Activated CD4-positive, alpha-beta T cell treated with anti-CD3 and anti-CD28 coated beads, Interleukin-10, Interleukin-2, amounts not matched to agents 100 ng/mL and 50 ng/mL, durations not matched to agents 16 hours and 8 hours (primary cell): ENCODE measurements around the gene SLC25A20.
A peak's percentile ranks its signal among the peaks of the same experiment; 100 is the strongest.

Source experiments
- DNase-seq: peaks from one replicate; pipeline ENCODE4 v3.0.0-alpha.2; 2020

SLC25A20 gene

DNA sequence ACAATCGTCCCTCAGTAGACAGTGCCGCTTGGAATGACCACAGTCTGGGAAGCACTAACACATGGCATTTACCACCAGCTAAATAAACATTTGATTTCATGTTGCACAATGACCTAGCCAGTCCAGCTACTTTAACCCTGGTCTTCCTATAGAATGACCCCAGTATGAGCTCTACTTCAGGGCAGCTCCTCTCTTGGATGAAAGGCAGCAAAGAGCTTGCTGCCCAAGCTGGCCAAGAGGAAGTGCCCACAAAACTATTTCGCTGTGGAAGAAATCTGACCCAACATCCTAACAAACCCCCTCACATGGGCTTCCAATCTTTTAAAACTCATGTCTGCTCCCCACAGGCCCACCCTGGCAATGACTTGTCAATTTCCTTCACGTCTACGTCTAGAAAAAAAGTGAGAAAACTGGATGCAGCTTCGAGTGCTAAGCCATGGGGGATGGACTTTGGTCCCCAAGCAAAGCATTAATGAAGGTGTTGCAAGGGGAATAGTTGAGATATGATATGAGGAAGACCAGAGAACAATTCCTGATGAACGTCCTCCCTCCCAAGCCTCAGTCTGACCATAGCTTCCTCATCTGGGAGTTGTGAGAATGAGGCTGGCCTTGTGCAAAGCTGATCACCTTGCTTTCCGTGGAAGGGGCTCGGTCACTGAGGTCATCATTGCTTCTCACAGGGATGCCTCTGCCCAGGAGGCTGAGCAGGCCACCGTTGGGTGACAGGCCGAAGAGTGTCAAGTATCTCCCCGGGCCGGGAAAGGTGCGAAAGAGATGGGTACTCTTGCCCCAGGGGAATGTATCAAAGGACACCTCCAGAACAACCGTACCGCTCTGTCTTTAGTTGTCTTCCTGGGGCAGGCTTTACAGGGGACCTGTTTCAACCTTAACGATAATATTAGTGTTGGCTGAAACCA lies 964 bp downstream of the SLC25A20 start:
- DNase-seq, result peak; percentile 10

GRCh38 chr3:48896936-48897335 lies 1.7 kb downstream of the SLC25A20 start:
- DNase-seq, result no peak

GRCh38 chr3:48894516-48894915 lies 4.2 kb downstream of the SLC25A20 start:
- no peak for DNase-seq

GRCh38 chr3:48891606-48892005 lies 7.1 kb downstream of the SLC25A20 start:
- DNase-seq, result no peak

DNA sequence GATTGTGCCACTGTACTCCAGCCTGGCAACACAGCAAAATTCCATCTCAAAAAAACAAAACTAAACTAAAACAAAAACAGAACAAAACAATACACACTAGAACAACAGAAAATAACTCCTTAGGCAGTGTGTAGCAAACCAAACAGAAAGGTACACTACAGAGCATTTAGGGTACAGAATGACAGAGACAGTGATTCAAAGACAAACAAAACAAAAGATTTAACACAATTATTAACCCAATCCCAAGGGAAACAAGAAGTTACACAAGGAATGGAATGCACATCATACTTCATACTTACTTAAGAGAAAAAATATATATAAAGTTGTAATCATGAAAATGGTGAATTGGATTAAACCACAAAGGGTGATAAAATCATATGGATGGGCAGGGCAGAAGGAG lies 12.9 kb downstream of the SLC25A20 start:
- no peak for DNase-seq

GRCh38 chr3:48881652-48882114 lies 17.0 kb downstream of the SLC25A20 start:
- no peak for DNase-seq

DNA sequence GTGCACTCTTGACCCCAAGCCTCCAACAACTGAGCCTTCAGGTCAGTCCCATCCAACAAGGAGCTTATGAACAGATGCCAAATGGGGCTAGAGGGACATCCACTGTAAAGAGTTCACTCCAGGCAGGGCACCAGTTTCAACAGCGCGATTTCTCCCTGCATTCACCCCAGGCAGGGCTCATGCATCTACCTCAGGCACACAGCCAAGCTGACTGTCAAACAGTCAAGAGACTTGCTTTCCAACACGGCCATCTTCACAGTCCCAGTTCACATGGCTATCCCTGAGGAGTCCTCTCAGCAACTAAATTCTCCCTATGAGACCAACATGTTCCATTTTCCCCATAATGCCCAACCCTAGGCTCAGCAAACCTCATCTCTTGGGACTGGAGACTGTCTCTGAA lies 17.7 kb downstream of the SLC25A20 start:
- DNase-seq, result no peak

DNA sequence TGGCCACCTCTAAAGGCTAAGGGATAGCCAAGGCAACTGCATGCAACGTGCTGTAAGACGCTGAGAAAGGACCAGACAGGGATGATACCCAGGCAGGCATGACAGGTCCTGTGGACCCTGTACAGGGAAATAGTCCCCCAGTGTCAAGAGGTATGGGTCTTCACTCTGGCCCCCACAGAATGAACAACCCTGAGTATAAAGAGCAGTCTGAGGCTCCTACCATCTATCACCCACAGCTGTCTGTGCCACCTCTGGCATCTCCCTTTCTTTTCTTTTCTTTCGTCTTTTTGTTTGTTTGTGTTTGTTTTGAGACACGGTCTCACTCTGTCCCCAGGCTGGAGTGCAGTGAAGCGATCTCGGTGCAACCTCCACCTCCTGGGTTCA lies 18.7 kb downstream of the SLC25A20 start:
- no peak for DNase-seq

DNA sequence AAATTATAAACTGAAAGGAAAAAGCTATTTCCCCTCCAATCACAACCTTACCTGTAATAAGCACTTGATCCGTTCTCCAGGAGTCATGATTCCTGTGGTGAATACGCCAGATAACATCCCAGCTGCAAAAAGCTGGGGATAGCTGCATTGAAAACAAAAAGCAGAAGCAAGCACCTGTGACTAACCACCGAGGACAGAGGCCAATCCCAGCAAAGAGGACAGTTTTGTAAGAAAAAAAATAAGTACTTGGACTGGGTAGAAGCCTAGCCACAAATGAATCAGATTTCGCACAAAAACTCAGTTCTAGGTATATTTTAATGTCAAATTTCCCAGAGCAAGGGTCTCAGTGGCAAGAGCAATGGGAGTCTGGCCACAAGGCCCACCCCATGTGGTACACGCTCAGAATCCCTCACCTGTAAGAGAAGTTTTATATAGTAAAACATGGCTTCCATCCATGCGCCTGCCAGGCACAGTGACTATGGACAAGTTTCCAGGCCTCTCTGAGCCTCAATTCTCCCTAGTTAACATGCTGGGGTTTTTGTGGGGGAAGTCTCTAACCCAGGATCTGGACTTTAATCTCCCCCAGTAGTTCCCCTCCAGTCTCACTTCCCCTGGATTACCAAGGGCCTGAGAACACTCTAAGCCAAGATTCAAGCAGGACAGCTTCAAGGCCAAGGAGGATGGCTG lies 19.2 kb downstream of the SLC25A20 start:
- DNase-seq, result no peak

DNA sequence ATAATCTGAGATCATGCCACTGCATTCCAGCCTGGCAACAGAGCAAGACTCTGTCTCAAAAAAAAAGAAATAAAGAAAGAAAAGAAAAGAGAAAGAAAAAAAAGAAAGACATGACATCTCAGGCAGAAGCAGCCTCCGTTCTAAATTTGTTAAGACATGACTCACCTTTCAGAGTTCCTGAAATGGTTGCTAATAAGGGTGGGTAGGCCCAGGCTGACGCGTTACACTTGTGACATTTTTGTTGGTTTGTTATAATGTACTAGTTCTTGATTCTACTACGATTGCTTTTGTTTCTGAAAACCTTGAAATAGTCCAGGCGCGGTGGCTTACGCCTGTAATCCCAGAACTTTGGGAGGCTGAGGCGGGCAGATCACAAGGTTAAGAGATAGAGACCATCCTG lies 21.0 kb downstream of the SLC25A20 start:
- no peak for DNase-seq

DNA sequence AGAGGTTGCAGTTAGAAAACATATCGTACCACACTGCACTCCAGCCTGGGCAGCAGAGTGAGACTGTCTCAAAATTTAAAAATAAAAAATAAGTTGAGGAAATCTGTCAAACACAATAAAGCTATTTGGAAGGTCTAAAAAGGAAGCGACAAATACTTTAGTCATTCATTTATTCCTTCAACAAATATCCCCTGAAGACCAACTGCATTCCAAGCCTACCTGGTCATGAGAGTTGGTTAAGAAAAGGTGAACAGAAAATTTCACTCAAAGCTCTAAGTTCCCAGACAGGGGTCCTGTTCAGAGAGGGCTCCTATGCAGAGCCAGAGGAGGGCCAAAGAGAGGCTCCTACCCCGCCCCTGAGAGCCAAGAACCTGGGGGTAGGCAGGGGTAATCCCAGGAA lies 35.6 kb downstream of the SLC25A20 start:
- DNase-seq, result no peak

DNA sequence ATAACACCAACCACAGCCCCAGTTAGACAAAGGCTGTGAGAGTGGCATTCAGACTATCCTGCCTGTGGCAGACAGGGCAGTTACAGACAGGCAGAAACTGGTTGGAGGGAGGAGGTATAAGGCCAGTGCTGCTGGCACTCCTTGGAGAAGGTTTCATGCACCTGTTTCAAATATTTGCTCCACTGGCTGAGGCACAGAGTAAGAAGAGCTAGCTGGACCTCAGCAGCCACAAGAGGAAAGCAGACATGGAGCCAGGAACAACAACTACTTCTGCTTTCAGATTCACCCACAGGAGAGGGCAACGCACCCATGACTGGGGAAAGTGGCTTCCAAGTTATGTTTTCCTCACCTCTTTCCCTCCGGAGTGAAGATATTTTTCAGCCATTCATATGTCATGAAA lies 39.5 kb downstream of the SLC25A20 start:
- no peak for DNase-seq

- no peak for DNase-seq
Measured at GRCh38 chr3:48858709-48859108, 40.0 kb downstream of the SLC25A20 start.

GRCh38 chr3:48857641-48858040 lies 41.0 kb downstream of the SLC25A20 start:
- DNase-seq, result no peak

DNA sequence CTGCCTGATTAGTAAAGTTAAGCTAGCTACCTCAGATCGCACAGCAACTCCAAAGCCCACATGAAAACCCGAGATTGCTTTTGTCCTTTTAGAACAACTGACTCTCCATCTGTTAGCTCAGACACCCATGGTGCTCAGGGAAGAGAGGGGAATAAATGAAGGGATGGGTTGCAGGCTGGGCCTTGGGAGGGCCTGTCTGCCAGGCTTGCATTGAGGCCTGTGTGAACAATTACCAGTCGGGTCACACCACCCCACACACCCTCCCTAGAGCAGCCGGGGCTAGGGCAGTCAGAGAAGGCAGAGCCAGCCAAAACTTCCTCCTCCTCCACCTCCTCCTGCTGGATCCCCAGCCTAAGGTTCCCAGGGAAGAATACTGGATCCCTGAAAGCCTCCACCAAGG lies 42.2 kb downstream of the SLC25A20 start:
- DNase-seq, result no peak

GRCh38 chr3:48855681-48856447 lies 42.8 kb downstream of the SLC25A20 start:
- no peak for DNase-seq

GRCh38 chr3:48852151-48852550 lies 46.5 kb downstream of the SLC25A20 start:
- DNase-seq, result no peak

GRCh38 chr3:48851407-48851806 lies 47.3 kb downstream of the SLC25A20 start:
- no peak for DNase-seq

DNA sequence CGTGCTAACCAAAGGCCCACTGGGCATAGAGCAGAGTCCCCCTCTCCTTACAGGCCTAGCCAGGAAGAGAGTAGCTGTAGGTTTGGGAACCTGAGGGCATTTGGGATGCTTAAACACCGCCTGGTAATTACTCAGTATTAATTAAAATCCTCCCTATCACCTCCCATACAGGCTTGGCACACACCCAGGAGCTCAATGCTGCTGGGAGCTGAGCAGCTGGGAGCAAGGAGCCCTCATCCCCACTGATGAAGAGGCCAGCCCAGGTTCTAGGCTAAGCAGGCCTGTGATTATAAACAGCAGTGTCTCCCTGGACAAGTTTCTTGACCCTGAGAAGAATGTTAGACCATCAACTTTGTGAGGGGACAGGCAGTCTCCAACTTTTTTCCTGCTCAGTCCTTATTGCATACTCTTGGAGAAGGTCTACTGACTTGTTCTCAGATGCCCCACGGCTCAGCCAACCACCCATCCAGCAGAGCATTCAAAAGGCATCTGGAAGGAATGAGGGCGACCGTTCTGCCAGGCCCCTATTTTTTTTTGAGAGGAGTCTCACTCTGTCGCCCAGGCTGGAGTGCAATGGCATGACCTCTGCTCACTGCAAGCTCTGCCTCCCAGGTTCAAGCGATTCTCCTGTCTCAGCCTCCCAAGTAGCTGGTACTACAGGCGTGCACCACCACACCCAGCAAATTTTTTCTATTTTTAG lies 49.7 kb downstream of the SLC25A20 start:
- no peak for DNase-seq

- DNase-seq, result peak; percentile 89
Measured at GRCh38 chr3:48847504-48848423, 50.9 kb downstream of the SLC25A20 start, which contains the start of gene PRKAR2A. TSS of gene PRKAR2A (minus strand) at chr3:48847874. CDS start at chr3:48847596, 278 bp downstream.

DNA sequence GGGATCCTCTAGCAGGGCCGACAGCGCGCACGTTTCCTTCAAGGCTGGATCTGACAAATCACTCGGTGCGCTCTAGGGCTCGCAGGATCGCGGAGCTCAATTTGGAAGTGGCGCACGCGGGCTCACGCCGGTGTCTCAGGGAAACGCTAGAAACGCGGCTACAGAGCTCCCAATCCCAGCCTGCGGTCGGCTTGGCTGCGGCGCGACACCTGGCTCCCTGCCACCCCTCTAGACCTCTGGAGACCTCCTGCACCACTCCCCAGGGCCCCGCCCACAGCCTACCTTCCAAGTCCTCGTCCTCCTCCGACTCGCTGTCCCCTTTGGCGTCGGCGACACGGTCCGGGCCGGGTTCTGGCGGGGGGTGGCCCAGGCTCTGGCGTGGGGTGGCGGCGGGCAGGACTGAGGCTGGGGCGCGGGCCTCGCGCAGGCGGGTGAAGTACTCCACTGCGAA lies 51.6 kb downstream of the SLC25A20 start:
- DNase-seq, result peak; percentile 58
